Measurements from ENCODE around the gene PSMD13. TPM values are rescaled to one million over a fixed set of nuclear protein-coding genes. Genes with fewer than 3 reads are reported as not detected.
A peak's percentile ranks its signal among the peaks of the same experiment; 100 is the strongest.

The PSMD13 gene
- total and polyA plus RNA-seq, 4 donors = 48.8 to 56.7 (median 52.8) TPM

DNA sequence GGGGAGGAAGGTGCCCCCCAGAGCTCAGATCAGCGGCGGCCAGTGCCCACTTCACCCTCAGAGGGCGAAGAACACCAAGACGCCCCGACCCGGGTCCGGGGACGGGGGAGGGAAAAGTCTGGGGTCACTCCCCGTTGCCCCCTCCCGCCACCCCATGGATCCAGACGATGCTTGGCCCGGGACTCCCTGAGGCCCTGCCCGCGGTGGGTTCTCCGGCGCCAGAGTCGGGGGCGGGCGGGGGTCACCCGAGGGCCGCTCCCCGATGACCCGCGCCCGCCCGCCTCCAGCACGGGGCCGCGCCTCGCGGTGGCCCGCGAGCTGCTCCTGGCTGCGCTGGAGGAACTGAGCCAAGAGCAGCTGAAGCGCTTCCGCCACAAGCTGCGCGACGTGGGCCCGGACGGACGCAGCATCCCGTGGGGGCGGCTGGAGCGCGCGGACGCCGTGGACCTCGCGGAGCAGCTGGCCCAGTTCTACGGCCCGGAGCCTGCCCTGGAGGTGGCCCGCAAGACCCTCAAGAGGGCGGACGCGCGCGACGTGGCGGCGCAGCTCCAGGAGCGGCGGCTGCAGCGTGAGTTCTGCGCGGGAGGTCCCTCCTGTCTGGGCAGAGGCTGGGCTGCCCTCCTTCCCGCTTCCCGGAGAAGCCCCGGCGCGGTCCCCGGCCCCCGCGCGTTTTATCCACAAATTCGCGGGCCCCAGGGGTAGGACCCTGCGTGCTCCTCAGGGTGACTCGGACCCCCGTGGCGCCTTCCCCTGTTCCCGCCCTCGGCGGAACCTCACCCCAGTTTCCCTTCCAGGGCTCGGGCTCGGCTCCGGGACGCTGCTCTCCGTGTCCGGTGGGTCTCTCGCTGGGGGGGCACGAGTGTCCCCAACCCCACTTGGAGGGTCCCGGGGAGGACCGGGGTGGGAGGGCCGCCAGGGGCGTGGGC lies 42.5 kb downstream of the PSMD13 start:
- H3K4me1 ChIP-seq (ENCODE audit: control insufficient read depth in 4 of 4, insufficient read depth in 4 of 4, low read length in 3 of 4) = peaks cover 12 to 43% (median 30%) of the 10 kb centered on the region in 4 donors

DNA sequence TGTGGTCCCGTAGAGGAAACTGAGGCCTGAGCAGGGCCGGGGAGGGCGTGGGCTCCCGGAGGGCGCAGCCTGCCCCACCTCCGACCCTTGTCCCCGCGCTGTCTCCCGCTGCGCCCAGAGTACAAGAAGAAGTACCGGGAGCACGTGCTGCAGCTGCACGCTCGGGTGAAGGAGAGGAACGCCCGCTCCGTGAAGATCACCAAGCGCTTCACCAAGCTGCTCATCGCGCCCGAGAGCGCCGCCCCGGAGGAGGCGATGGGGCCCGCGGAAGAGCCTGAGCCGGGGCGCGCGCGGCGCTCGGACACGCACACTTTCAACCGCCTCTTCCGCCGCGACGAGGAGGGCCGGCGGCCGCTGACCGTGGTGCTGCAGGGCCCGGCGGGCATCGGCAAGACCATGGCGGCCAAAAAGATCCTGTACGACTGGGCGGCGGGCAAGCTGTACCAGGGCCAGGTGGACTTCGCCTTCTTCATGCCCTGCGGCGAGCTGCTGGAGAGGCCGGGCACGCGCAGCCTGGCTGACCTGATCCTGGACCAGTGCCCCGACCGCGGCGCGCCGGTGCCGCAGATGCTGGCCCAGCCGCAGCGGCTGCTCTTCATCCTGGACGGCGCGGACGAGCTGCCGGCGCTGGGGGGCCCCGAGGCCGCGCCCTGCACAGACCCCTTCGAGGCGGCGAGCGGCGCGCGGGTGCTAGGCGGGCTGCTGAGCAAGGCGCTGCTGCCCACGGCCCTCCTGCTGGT lies 43.4 kb downstream of the PSMD13 start:
- Histone ChIP-seq H3K9me3 (ENCODE audit: control insufficient read depth in 4 of 4, low read length in 3 of 4) (no peaks in the 10 kb centered on the region), H3K4me1 (ENCODE audit: control insufficient read depth in 4 of 4, insufficient read depth in 4 of 4, low read length in 3 of 4) (peaks cover 12 to 43% (median 30%) of the 10 kb centered on the region in 4 donors), H3K27me3 (ENCODE audit: control insufficient read depth in 4 of 4, insufficient read depth in 4 of 4, low read length in 3 of 4) (no peaks in the 10 kb centered on the region), H3K36me3 (ENCODE audit: control insufficient read depth in 4 of 4, insufficient read depth in 3 of 4, low read depth in 1 of 4, low read length in 3 of 4) (no peaks in the 10 kb centered on the region), H3K27ac (ENCODE audit: low read depth in 1 of 2, low read length in 2 of 2) (peak overlapping the region; percentile 68 to 72), H3K4me3 (ENCODE audit: low read depth in 1 of 3, low read length in 3 of 3) (peak overlapping the region; percentile 56 to 65 (median 61)), H3K9ac (ENCODE audit: low read depth in 1 of 2, low read length in 2 of 2) (peak overlapping the region in 1 of 2 donors; percentile 52)
- no peak for DNase-seq (ENCODE audit: low spot score)
- 2% methylated on average over 85 of the region's 85 CpGs for WGBS
- TF ChIP-seq EGR1 (IDR thresholded peaks at IDR 0.05; ENCODE audit: low read depth in 2 of 2) = no peak
- TF ChIP-seq JUND (IDR thresholded peaks at IDR 0.05) = no peak
- no peak for TF ChIP-seq RAD21 (IDR thresholded peaks at IDR 0.05)
- no peak for TF ChIP-seq NR2F2 (IDR thresholded peaks at IDR 0.05)
- TF ChIP-seq, protein P1, sequence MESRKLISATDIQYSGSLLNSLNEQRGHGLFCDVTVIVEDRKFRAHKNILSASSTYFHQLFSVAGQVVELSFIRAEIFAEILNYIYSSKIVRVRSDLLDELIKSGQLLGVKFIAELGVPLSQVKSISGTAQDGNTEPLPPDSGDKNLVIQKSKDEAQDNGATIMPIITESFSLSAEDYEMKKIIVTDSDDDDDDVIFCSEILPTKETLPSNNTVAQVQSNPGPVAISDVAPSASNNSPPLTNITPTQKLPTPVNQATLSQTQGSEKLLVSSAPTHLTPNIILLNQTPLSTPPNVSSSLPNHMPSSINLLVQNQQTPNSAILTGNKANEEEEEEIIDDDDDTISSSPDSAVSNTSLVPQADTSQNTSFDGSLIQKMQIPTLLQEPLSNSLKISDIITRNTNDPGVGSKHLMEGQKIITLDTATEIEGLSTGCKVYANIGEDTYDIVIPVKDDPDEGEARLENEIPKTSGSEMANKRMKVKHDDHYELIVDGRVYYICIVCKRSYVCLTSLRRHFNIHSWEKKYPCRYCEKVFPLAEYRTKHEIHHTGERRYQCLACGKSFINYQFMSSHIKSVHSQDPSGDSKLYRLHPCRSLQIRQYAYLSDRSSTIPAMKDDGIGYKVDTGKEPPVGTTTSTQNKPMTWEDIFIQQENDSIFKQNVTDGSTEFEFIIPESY (IDR thresholded peaks at IDR 0.05) = no peak
- TF ChIP-seq, protein P2, sequence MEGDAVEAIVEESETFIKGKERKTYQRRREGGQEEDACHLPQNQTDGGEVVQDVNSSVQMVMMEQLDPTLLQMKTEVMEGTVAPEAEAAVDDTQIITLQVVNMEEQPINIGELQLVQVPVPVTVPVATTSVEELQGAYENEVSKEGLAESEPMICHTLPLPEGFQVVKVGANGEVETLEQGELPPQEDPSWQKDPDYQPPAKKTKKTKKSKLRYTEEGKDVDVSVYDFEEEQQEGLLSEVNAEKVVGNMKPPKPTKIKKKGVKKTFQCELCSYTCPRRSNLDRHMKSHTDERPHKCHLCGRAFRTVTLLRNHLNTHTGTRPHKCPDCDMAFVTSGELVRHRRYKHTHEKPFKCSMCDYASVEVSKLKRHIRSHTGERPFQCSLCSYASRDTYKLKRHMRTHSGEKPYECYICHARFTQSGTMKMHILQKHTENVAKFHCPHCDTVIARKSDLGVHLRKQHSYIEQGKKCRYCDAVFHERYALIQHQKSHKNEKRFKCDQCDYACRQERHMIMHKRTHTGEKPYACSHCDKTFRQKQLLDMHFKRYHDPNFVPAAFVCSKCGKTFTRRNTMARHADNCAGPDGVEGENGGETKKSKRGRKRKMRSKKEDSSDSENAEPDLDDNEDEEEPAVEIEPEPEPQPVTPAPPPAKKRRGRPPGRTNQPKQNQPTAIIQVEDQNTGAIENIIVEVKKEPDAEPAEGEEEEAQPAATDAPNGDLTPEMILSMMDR (IDR thresholded peaks at IDR 0.05; ENCODE audit: low read depth, low read length, missing input control) = no peak

More for the DNA sequence above, 42.5 kb downstream of the PSMD13 start:
- no peak for TF ChIP-seq FOXA2 (IDR thresholded peaks at IDR 0.05)
- no peak for TF ChIP-seq EGR1 (IDR thresholded peaks at IDR 0.05; ENCODE audit: low read depth in 2 of 2)
- no peak for TF ChIP-seq SP1 (IDR thresholded peaks at IDR 0.05)
- TF ChIP-seq, protein P3, sequence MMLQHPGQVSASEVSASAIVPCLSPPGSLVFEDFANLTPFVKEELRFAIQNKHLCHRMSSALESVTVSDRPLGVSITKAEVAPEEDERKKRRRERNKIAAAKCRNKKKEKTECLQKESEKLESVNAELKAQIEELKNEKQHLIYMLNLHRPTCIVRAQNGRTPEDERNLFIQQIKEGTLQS (IDR thresholded peaks at IDR 0.05) = no peak
- TF ChIP-seq JUND (IDR thresholded peaks at IDR 0.05) = no peak
- TF ChIP-seq, protein P4, sequence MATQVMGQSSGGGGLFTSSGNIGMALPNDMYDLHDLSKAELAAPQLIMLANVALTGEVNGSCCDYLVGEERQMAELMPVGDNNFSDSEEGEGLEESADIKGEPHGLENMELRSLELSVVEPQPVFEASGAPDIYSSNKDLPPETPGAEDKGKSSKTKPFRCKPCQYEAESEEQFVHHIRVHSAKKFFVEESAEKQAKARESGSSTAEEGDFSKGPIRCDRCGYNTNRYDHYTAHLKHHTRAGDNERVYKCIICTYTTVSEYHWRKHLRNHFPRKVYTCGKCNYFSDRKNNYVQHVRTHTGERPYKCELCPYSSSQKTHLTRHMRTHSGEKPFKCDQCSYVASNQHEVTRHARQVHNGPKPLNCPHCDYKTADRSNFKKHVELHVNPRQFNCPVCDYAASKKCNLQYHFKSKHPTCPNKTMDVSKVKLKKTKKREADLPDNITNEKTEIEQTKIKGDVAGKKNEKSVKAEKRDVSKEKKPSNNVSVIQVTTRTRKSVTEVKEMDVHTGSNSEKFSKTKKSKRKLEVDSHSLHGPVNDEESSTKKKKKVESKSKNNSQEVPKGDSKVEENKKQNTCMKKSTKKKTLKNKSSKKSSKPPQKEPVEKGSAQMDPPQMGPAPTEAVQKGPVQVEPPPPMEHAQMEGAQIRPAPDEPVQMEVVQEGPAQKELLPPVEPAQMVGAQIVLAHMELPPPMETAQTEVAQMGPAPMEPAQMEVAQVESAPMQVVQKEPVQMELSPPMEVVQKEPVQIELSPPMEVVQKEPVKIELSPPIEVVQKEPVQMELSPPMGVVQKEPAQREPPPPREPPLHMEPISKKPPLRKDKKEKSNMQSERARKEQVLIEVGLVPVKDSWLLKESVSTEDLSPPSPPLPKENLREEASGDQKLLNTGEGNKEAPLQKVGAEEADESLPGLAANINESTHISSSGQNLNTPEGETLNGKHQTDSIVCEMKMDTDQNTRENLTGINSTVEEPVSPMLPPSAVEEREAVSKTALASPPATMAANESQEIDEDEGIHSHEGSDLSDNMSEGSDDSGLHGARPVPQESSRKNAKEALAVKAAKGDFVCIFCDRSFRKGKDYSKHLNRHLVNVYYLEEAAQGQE (IDR thresholded peaks at IDR 0.05) = no peak
- TF ChIP-seq YY1 (IDR thresholded peaks at IDR 0.05) = no peak
- no peak for TF ChIP-seq HNF4G (IDR thresholded peaks at IDR 0.05)
- no peak for TF ChIP-seq RAD21 (IDR thresholded peaks at IDR 0.05)
- no peak for TF ChIP-seq TAF1 (conservative IDR thresholded peaks at IDR 0.05)
- TF ChIP-seq FOXA1 (IDR thresholded peaks at IDR 0.05) = no peak
- TF ChIP-seq, protein P1 (IDR thresholded peaks at IDR 0.05) = no peak
- TF ChIP-seq NR2F2 (IDR thresholded peaks at IDR 0.05) = no peak
- WGBS = 13% methylated on average over 97 of the region's 97 CpGs
- Histone ChIP-seq H3K27me3 (ENCODE audit: control insufficient read depth in 4 of 4, insufficient read depth in 4 of 4, low read length in 3 of 4) (no peaks in the 10 kb centered on the region), H3K9ac (ENCODE audit: low read depth in 1 of 2, low read length in 2 of 2) (peak overlapping the region in 1 of 2 donors; percentile 52), H3K36me3 (ENCODE audit: control insufficient read depth in 4 of 4, insufficient read depth in 3 of 4, low read depth in 1 of 4, low read length in 3 of 4) (no peaks in the 10 kb centered on the region), H3K27ac (ENCODE audit: low read depth in 1 of 2, low read length in 2 of 2) (peak overlapping the region; percentile 68 to 72), H3K4me3 (ENCODE audit: low read depth in 1 of 3, low read length in 3 of 3) (peak overlapping the region; percentile 56 to 65 (median 61)), H3K9me3 (ENCODE audit: control insufficient read depth in 4 of 4, low read length in 3 of 4) (no peaks in the 10 kb centered on the region)
- no peak for DNase-seq (ENCODE audit: low spot score)

Data from liver (tissue), 9 donors.